ENCODE measurements around the gene NPNT. TPM values are rescaled to one million over a fixed set of nuclear protein-coding genes. Genes with fewer than 3 reads are reported as not detected.

NPNT gene
- total RNA-seq, 2 experiments from 2014 or later, result not detected

- ChIA-PET POLR2A (no interaction called here), CTCF (no interaction called here)
- H3K27ac Mint-ChIP-seq, result no peak overlapping the region
- H3K4me1 Mint-ChIP-seq, result no peaks in the 10 kb centered on the region
- H3K27me3 Mint-ChIP-seq, result no peaks in the 10 kb centered on the region
- DNase-seq, result no peak
- H3K4me3 Mint-ChIP-seq, result no peak overlapping the region
- no peaks in the 10 kb centered on the region for H3K36me3 Mint-ChIP-seq (ENCODE audit: low read depth)
- H3K9me3 Mint-ChIP-seq, result no peaks in the 10 kb centered on the region
These were observed 71.9 kb downstream of the NPNT start for GRCh38 chr4:105967058-105967658.

DNA sequence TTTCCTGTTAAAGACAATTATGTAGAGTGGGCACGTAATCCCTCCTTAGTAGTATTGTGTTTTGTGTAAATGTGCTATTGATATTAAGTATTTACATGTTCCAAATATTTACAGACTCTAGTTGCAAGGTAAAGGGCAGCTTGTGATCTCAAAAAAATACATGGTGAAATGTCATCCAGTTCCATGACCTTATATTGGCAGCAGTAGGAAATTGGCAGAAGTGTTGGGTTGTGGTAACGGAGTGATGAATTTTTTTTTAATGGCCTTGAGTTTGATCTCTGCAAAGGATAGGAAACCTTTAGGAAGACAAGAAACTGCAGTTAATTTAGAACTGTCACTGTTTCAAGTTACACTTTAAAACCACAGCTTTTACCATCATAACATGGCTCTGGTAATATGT, 74.3 kb downstream of the NPNT start:
- no peaks in the 10 kb centered on the region for H3K9me3 Mint-ChIP-seq
- H3K27ac Mint-ChIP-seq, result no peak overlapping the region
- ChIA-PET POLR2A (no interaction called here), CTCF (no interaction called here)
- no peaks in the 10 kb centered on the region for H3K27me3 Mint-ChIP-seq
- no peaks in the 10 kb centered on the region for H3K4me1 Mint-ChIP-seq
- H3K4me3 Mint-ChIP-seq, result no peak overlapping the region
- H3K36me3 Mint-ChIP-seq (ENCODE audit: low read depth), result no peaks in the 10 kb centered on the region
- no peak for DNase-seq

GRCh38 chr4:105970371-105970770, 75.1 kb downstream of the NPNT start:
- Mint-ChIP-seq H3K27ac (no peak overlapping the region), H3K9me3 (no peaks in the 10 kb centered on the region), H3K4me1 (no peaks in the 10 kb centered on the region), H3K27me3 (no peaks in the 10 kb centered on the region), H3K36me3 (ENCODE audit: low read depth) (no peaks in the 10 kb centered on the region), H3K4me3 (no peak overlapping the region)
- no peak for DNase-seq
- ChIA-PET CTCF (no interaction called here), POLR2A (no interaction called here)

- POLR2A ChIA-PET, result no interaction called here
- no peak overlapping the region for H3K27ac Mint-ChIP-seq
- H3K4me1 Mint-ChIP-seq, result no peaks in the 10 kb centered on the region
- H3K27me3 Mint-ChIP-seq, result no peaks in the 10 kb centered on the region
- CTCF ChIA-PET, result no interaction called here
- H3K36me3 Mint-ChIP-seq (ENCODE audit: low read depth), result no peaks in the 10 kb centered on the region
- no peak for DNase-seq
- no peak overlapping the region for H3K4me3 Mint-ChIP-seq
- no peaks in the 10 kb centered on the region for H3K9me3 Mint-ChIP-seq
These were observed 75.8 kb downstream of the NPNT start for GRCh38 chr4:105971036-105971435.

DNA sequence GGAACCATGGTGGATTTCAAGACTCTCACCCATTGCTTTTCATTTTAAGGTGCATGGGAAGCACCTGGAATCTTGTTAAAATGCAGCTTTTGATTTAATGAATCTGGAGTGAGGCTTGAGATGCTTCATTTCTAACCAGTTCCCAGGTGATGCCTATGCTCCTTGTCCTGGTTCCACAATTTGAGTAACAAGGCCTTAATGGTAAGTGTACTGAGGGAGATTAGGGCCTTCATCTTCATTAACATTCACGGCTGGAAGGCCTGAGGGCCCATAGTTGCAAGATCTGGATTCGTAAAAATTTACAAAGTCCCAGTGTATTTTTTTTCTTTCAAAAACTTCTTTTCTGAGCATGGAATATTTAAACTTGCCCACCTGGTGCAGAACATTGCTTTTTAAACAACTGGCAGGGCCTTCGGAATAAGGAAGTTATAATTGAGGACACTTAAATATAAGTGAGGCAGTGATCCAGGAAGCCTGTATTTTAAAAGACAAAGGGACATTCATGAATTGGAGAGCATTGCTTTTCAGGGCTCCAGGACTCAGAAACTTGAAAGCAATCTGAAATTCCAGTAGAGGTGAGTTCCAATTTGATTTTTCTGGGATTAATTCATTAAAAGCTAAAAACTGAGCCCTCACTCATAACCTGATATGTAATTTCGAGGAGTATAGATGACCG, 77.8 kb downstream of the NPNT start:
- no peaks in the 10 kb centered on the region for H3K27me3 Mint-ChIP-seq
- H3K4me3 Mint-ChIP-seq, result no peak overlapping the region
- H3K9me3 Mint-ChIP-seq, result no peaks in the 10 kb centered on the region
- ChIA-PET CTCF (no interaction called here), POLR2A (no interaction called here)
- DNase-seq, result no peak
- no peaks in the 10 kb centered on the region for H3K4me1 Mint-ChIP-seq
- no peak overlapping the region for H3K27ac Mint-ChIP-seq
- no peaks in the 10 kb centered on the region for H3K36me3 Mint-ChIP-seq (ENCODE audit: low read depth)

GRCh38 chr4:105976915-105977314, 81.6 kb downstream of the NPNT start:
- Mint-ChIP-seq H3K27ac (no peak overlapping the region), H3K9me3 (no peaks in the 10 kb centered on the region), H3K36me3 (ENCODE audit: low read depth) (no peaks in the 10 kb centered on the region), H3K4me1 (no peaks in the 10 kb centered on the region), H3K4me3 (no peak overlapping the region), H3K27me3 (no peaks in the 10 kb centered on the region)
- ChIA-PET POLR2A (no interaction called here), CTCF (no interaction called here)
- DNase-seq, result no peak

GRCh38 chr4:105978684-105979296, 83.5 kb downstream of the NPNT start:
- H3K36me3 Mint-ChIP-seq (ENCODE audit: low read depth), result no peaks in the 10 kb centered on the region
- no peak for DNase-seq
- H3K27ac Mint-ChIP-seq, result no peak overlapping the region
- no peak overlapping the region for H3K4me3 Mint-ChIP-seq
- POLR2A ChIA-PET, result no interaction called here
- no peaks in the 10 kb centered on the region for H3K4me1 Mint-ChIP-seq
- no peaks in the 10 kb centered on the region for H3K9me3 Mint-ChIP-seq
- no peaks in the 10 kb centered on the region for H3K27me3 Mint-ChIP-seq
- CTCF ChIA-PET, result no interaction called here

GRCh38 chr4:105979506-105979905, 84.2 kb downstream of the NPNT start:
- no peak for DNase-seq
- Mint-ChIP-seq H3K36me3 (ENCODE audit: low read depth) (no peaks in the 10 kb centered on the region), H3K27me3 (no peaks in the 10 kb centered on the region), H3K27ac (no peak overlapping the region), H3K4me1 (no peaks in the 10 kb centered on the region), H3K4me3 (no peak overlapping the region), H3K9me3 (no peaks in the 10 kb centered on the region)
- ChIA-PET POLR2A (no interaction called here), CTCF (no interaction called here)

DNA sequence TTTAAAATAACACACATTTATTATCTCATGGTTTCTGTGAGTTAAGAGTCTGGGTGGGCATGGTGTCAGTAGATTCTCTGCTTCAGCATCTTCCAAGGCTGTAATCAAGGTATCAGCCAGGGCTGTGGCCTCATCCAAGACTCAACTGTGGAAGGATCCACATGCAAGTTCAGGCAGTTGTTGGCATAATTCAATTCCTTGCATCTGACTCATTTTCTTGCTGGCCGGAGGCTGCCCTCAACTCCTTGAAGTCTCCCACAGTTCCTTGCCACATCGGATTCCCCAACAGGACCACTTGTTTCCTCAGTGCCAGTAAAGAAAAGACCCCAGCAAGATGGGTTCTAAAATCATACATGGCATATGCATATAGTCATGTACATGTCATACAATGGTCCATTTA, 93.4 kb downstream of the NPNT start:
- no peak for DNase-seq
- Mint-ChIP-seq H3K27me3 (no peaks in the 10 kb centered on the region), H3K36me3 (ENCODE audit: low read depth) (no peaks in the 10 kb centered on the region), H3K4me3 (no peak overlapping the region), H3K4me1 (no peaks in the 10 kb centered on the region), H3K9me3 (no peaks in the 10 kb centered on the region), H3K27ac (no peak overlapping the region)
- POLR2A ChIA-PET, result no interaction called here
- CTCF ChIA-PET, result no interaction called here

DNA sequence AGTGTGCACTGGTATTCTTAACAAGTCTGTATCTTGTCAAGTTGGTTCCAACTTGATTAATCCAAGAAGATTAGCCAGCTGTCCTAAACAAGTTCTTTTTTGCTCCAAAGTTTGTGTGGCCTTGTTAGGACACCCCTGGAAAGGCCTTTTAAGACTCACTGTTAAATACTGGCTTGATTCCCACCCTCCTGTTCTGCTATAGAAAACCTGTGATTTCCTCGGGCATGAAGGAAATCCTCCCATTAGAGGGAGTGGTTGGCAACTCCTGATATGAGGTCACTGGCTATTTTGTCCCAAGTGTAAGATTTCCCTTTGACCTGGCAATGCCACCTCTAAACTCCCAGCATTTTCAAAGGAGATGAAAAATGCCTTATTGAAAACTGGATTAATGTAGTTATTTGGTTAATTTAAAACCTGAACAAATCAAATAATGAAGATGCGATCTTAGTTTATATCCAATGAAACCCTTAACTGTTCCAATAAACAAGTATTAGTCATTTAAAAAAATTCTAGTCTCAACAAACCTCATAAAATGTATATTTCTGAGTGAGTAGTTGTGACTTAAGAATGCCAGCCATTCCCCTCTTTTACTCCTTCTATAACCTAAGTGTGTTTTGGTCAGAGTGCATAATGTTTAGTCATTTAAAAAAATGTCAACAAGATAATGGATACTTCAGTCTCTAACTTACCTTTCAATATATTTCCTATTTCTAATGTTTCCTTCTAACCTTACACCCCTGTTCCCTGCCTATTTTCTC, 94.4 kb downstream of the NPNT start:
- CTCF ChIA-PET, result no interaction called here
- Mint-ChIP-seq H3K4me3 (no peak overlapping the region), H3K4me1 (no peaks in the 10 kb centered on the region), H3K27ac (no peak overlapping the region), H3K27me3 (no peaks in the 10 kb centered on the region), H3K9me3 (no peaks in the 10 kb centered on the region), H3K36me3 (ENCODE audit: low read depth) (no peaks in the 10 kb centered on the region)
- POLR2A ChIA-PET, result no interaction called here
- DNase-seq, result no peak

- Mint-ChIP-seq H3K4me3 (no peak overlapping the region), H3K4me1 (no peaks in the 10 kb centered on the region), H3K27ac (no peak overlapping the region), H3K36me3 (ENCODE audit: low read depth) (no peaks in the 10 kb centered on the region), H3K27me3 (no peaks in the 10 kb centered on the region), H3K9me3 (no peaks in the 10 kb centered on the region)
- DNase-seq, result no peak
- POLR2A ChIA-PET, result no interaction called here
- CTCF ChIA-PET, result no interaction called here
These were observed 95.7 kb downstream of the NPNT start for GRCh38 chr4:105990933-105991332.

DNA sequence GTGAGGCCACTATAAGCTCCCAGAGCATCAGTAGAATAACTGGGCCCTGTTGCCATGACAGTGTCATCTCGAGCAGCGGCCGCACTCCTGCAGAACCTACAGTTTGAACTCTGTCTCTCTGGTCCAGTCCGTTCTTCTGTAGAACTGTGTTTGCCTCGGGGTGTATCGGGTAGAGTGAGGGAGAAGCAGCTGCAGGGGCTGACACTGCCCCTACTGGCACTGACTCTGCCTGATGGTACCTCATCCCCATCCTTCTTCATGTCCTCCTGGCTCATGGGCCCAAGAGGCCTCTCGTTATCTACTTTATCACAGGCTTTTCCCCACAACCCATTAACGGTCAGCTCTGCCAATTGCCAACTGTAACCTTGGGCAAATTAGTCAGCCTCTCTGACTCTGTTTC, 96.5 kb downstream of the NPNT start:
- Mint-ChIP-seq H3K27ac (no peak overlapping the region), H3K4me1 (no peaks in the 10 kb centered on the region), H3K4me3 (no peak overlapping the region), H3K9me3 (no peaks in the 10 kb centered on the region), H3K27me3 (no peaks in the 10 kb centered on the region), H3K36me3 (ENCODE audit: low read depth) (no peaks in the 10 kb centered on the region)
- ChIA-PET CTCF (no interaction called here), POLR2A (no interaction called here)
- DNase-seq, result no peak

GRCh38 chr4:105992641-105993305, 97.5 kb downstream of the NPNT start:
- Mint-ChIP-seq H3K36me3 (ENCODE audit: low read depth) (no peaks in the 10 kb centered on the region), H3K4me1 (no peaks in the 10 kb centered on the region), H3K27ac (no peak overlapping the region), H3K9me3 (no peaks in the 10 kb centered on the region), H3K27me3 (no peaks in the 10 kb centered on the region), H3K4me3 (no peak overlapping the region)
- ChIA-PET POLR2A (no interaction called here), CTCF (no interaction called here)
- no peak for DNase-seq

Measured in activated CD4-positive, alpha-beta memory T cell treated with anti-CD3 and anti-CD28 coated beads, Interleukin-2, amount 10 ng/mL, durations not matched to agents 7 days and 5 days (primary cell).